ENCODE results near the gene ATP1A4.

Gene ATP1A4

DNA sequence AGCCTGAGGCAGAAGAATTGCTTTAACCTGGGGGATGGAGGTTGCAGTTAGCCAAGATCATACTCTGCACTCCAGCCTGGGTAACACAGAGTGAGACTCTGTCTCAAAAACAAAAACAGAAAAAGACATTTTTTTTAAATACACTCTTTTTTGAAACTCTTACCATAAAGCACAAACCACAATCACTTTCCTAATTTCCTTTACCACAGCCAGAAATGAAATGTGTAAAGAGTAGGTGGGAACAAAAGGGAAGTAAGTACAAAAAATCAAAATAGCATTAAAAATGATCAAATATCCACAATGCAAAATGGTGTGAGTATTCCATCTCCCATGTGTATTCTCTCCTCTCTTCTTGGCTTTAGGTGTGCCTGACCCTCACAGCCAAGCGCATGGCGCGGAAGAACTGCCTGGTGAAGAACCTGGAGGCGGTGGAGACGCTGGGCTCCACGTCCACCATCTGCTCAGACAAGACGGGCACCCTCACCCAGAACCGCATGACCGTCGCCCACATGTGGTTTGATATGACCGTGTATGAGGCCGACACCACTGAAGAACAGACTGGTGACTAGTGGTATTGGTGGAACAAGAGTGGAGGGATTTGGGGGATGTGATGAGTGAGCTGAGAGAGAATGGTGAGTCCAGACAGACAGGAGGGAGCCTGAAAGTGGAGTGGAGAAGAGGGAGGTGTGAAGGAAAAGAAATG is 14.9 kb downstream of the ATP1A4 start:
- Histone ChIP-seq H3K4me3 (ENCODE audit: low read depth, low read length) (no peak overlapping the region), H3K27ac (ENCODE audit: extremely low read depth, low read depth, low read length) (no peak overlapping the region), H3K9me3 (ENCODE audit: control insufficient read depth, insufficient read depth, low read depth, low read length) (no peaks in the 10 kb centered on the region), H3K36me3 (ENCODE audit: control insufficient read depth in 2 of 2, insufficient read depth in 1 of 2, low read length in 2 of 2) (no peaks in the 10 kb centered on the region), H3K4me1 (ENCODE audit: control insufficient read depth, insufficient read depth, low read length) (no peaks in the 10 kb centered on the region)
- no peak for TF ChIP-seq KLF10 (tag by site-specific recombination; IDR thresholded peaks at IDR 0.05)
- TF ChIP-seq KLF9 (tag by site-specific recombination; IDR thresholded peaks at IDR 0.05; ENCODE audit: low read depth): no peak
- TF ChIP-seq YY1 (tag by site-specific recombination; IDR thresholded peaks at IDR 0.05): no peak
- no peak for TF ChIP-seq ZNF121 (tag by site-specific recombination; IDR thresholded peaks at IDR 0.05)
- TF ChIP-seq KLF8 (tag by site-specific recombination; IDR thresholded peaks at IDR 0.05): no peak
- TF ChIP-seq ZNF311 (tag by site-specific recombination; IDR thresholded peaks at IDR 0.05; ENCODE audit: borderline replicate concordance): no peak
- no peak for TF ChIP-seq HOXA7 (CRISPR knock-in tag; IDR thresholded peaks at IDR 0.05; ENCODE audit: borderline replicate concordance)
- TF ChIP-seq PRDM1 (tag by site-specific recombination; IDR thresholded peaks at IDR 0.05): no peak
- TF ChIP-seq ZNF555 (tag by site-specific recombination; conservative IDR thresholded peaks at IDR 0.05): no peak
- ChIA-PET POLR2A (no interaction called here), CTCF (interaction anchor here (0.6 to 0.7 kb wide), 2 partner anchors 126 to 961 kb away, joined by 3 read pairs; no protein-coding TSS in a partner anchor)

DNA sequence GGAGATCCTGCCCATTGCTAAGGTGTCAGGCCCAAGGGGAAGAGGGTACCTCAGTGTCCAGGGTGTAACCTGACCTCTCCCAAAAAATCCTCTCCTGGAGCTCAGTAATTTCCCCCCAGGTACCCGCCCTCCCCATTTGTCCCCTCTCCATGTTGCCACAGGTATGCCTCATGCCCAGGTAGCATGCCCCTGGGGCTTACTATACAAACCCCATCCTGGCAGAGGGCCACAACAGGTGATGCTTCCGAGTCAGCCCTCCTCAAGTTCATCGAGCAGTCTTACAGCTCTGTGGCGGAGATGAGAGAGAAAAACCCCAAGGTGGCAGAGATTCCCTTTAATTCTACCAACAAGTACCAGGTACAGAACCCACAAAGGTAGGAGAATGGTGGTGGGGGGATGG is 15.7 kb downstream of the ATP1A4 start:
- no peak overlapping the region for H3K4me3 ChIP-seq (ENCODE audit: low read depth, low read length)
- CTCF ChIA-PET: interaction anchor here (0.6 kb wide), 2 partner anchors 41 to 961 kb away, joined by 3 read pairs; no protein-coding TSS in a partner anchor
- POLR2A ChIA-PET: no interaction called here
- no peaks in the 10 kb centered on the region for H3K36me3 ChIP-seq (ENCODE audit: control insufficient read depth in 2 of 2, insufficient read depth in 1 of 2, low read length in 2 of 2)
- H3K4me1 ChIP-seq (ENCODE audit: control insufficient read depth, insufficient read depth, low read length): no peaks in the 10 kb centered on the region
- H3K27ac ChIP-seq (ENCODE audit: extremely low read depth, low read depth, low read length): no peak overlapping the region
- H3K9me3 ChIP-seq (ENCODE audit: control insufficient read depth, insufficient read depth, low read depth, low read length): no peaks in the 10 kb centered on the region
- TF ChIP-seq ZNF311 (tag by site-specific recombination; IDR thresholded peaks at IDR 0.05; ENCODE audit: borderline replicate concordance) (no peak), ZSCAN16 (tag by site-specific recombination; IDR thresholded peaks at IDR 0.05) (no peak), OVOL3 (tag by site-specific recombination; IDR thresholded peaks at IDR 0.05) (no peak), ZNF610 (tag by site-specific recombination; IDR thresholded peaks at IDR 0.05; ENCODE audit: borderline replicate concordance) (no peak), GLI4 (tag by site-specific recombination; IDR thresholded peaks at IDR 0.05) (no peak), ZNF654 (tag by site-specific recombination; IDR thresholded peaks at IDR 0.05; ENCODE audit: low read depth) (no peak), ZBTB1 (tag by site-specific recombination; IDR thresholded peaks at IDR 0.05) (no peak), ZNF585B (tag by site-specific recombination; IDR thresholded peaks at IDR 0.05) (no peak), ZNF629 (tag by site-specific recombination; IDR thresholded peaks at IDR 0.05) (no peak), ZNF2 (tag by site-specific recombination; IDR thresholded peaks at IDR 0.05) (no peak), ZFP69B (tag by site-specific recombination; IDR thresholded peaks at IDR 0.05) (no peak), ZNF555 (tag by site-specific recombination; conservative IDR thresholded peaks at IDR 0.05) (no peak), ZNF521 (tag by site-specific recombination; IDR thresholded peaks at IDR 0.05) (no peak), ZNF184 (tag by site-specific recombination; IDR thresholded peaks at IDR 0.05) (no peak), ZNF791 (tag by site-specific recombination; IDR thresholded peaks at IDR 0.05) (no peak), ZNF266 (tag by site-specific recombination; IDR thresholded peaks at IDR 0.05; ENCODE audit: low read depth) (no peak), KLF8 (tag by site-specific recombination; IDR thresholded peaks at IDR 0.05) (no peak), YY2 (tag by site-specific recombination; IDR thresholded peaks at IDR 0.05) (no peak)
- TF ChIP-seq, protein P1, sequence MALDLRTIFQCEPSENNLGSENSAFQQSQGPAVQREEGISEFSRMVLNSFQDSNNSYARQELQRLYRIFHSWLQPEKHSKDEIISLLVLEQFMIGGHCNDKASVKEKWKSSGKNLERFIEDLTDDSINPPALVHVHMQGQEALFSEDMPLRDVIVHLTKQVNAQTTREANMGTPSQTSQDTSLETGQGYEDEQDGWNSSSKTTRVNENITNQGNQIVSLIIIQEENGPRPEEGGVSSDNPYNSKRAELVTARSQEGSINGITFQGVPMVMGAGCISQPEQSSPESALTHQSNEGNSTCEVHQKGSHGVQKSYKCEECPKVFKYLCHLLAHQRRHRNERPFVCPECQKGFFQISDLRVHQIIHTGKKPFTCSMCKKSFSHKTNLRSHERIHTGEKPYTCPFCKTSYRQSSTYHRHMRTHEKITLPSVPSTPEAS (tag by site-specific recombination; IDR thresholded peaks at IDR 0.05): no peak
- TF ChIP-seq, protein P2, sequence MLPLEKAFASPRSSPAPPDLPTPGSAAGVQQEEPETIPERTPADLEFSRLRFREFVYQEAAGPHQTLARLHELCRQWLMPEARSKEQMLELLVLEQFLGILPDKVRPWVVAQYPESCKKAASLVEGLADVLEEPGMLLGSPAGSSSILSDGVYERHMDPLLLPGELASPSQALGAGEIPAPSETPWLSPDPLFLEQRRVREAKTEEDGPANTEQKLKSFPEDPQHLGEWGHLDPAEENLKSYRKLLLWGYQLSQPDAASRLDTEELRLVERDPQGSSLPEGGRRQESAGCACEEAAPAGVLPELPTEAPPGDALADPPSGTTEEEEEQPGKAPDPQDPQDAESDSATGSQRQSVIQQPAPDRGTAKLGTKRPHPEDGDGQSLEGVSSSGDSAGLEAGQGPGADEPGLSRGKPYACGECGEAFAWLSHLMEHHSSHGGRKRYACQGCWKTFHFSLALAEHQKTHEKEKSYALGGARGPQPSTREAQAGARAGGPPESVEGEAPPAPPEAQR (tag by site-specific recombination; IDR thresholded peaks at IDR 0.05): no peak
